ENCODE results near the gene FOLR2.

GRCh38 chr11:72191961-72192381 is 24.6 kb upstream of the FOLR2 start, which contains the start of gene FOLR1:
- TF ChIP-seq EZH2 (IDR thresholded peaks at IDR 0.05; ENCODE audit: insufficient read depth, poor library complexity, severe bottlenecking) (no peak), EZH2phosphoT487 (IDR thresholded peaks at IDR 0.05; ENCODE audit: insufficient read depth, low read depth) (no peak)
